Dermis microvascular lymphatic vessel endothelial cell (primary cell): ENCODE measurements around the gene CCR4. TPM values are rescaled to one million over a fixed set of nuclear protein-coding genes. Genes with fewer than 3 reads are reported as not detected.
"Not testable (repeated sequence)": the region's sequence is repeated elsewhere in the genome, so short reads cannot be mapped to it uniquely, and the experiment has no call there.

Source experiments
- DNase-seq, 2 donors: peaks; one replicate each; pipeline versions ENCODE4 v3.0.0 to v3.0.0-alpha.2; 2010; ENCODE audit warnings: low read depth in 2 of 2
- total RNA-seq: library from RNA; depleted of rRNA; stranded (reverse); fragments of >200 nt; gene quantifications from 2 replicates; pipeline ENCODE4 v1.2.1, GENCODE V29; 2014

The CCR4 gene
- total RNA-seq = under 0.01 TPM in 2 replicates

GRCh38 chr3:32951410-32951811 is at the start of gene CCR4:
CCR4 (plus strand) TSS chr3:32951644; CDS start chr3:32953423, 1,779 bp downstream.
- peak in 1 of 2 donors; percentile 27 for DNase-seq

- DNase-seq = peak in 1 of 2 donors; percentile 12
These were observed 48.5 kb upstream of the CCR4 start for GRCh38 chr3:32902887-32903371.

- DNase-seq = no peak
These were observed 47.5 kb upstream of the CCR4 start for GRCh38 chr3:32903953-32904352.

GRCh38 chr3:32909999-32910398 is 41.4 kb upstream of the CCR4 start:
- DNase-seq = no peak

GRCh38 chr3:32910954-32911353 is 40.5 kb upstream of the CCR4 start:
- no peak for DNase-seq

GRCh38 chr3:32912046-32912445 is 39.4 kb upstream of the CCR4 start:
- no peak for DNase-seq

- DNase-seq = no peak
These were observed 37.5 kb upstream of the CCR4 start for GRCh38 chr3:32913790-32914446.

GRCh38 chr3:32919920-32920319 is 31.5 kb upstream of the CCR4 start:
- DNase-seq = no peak

- no peak for DNase-seq
These were observed 29.4 kb upstream of the CCR4 start for GRCh38 chr3:32922078-32922477.

- DNase-seq = no peak
These were observed 21.3 kb upstream of the CCR4 start for GRCh38 chr3:32930161-32930560.

GRCh38 chr3:32931273-32931672 is 20.2 kb upstream of the CCR4 start:
- not testable (repeated sequence) for DNase-seq

GRCh38 chr3:32934150-32934742 is 17.2 kb upstream of the CCR4 start:
- peak; percentile 14 to 27 for DNase-seq

GRCh38 chr3:32937331-32937730 is 14.1 kb upstream of the CCR4 start:
- DNase-seq = no peak

- not testable (repeated sequence) for DNase-seq
These were observed 11.7 kb upstream of the CCR4 start for GRCh38 chr3:32939531-32940284.

GRCh38 chr3:32940726-32941125 is 10.7 kb upstream of the CCR4 start:
- DNase-seq = no peak

- peak in 1 of 2 donors; percentile 17 for DNase-seq
These were observed 6.3 kb upstream of the CCR4 start for GRCh38 chr3:32945136-32945535.

- DNase-seq = not testable (repeated sequence)
These were observed 5.8 kb upstream of the CCR4 start for GRCh38 chr3:32945598-32945997.

- no peak for DNase-seq
These were observed 4.3 kb upstream of the CCR4 start for GRCh38 chr3:32946973-32947788.

- DNase-seq = peak; percentile 78 to 85
These were observed 3.6 kb upstream of the CCR4 start for GRCh38 chr3:32947789-32948238.

- no peak for DNase-seq
These were observed 2.6 kb upstream of the CCR4 start for GRCh38 chr3:32948625-32949445.

- DNase-seq = no peak
These were observed 928 bp upstream of the CCR4 start for GRCh38 chr3:32950516-32950915.
